ENCODE data around the gene HERPUD1. TPM values are rescaled to one million over a fixed set of nuclear protein-coding genes. Genes with fewer than 3 reads are reported as not detected.
"Not testable (repeated sequence)": the region's sequence is repeated elsewhere in the genome, so short reads cannot be mapped to it uniquely, and the experiment has no call there.

Gene HERPUD1
- total RNA-seq, 1 donor from 2014 or later, result 97.7 TPM

- H3K4me3 ChIP-seq, result no peak overlapping the region
- H3K27me3 ChIP-seq, result no peaks in the 10 kb centered on the region
- peaks cover 53% of the 10 kb centered on the region for H3K4me1 ChIP-seq
- peak overlapping the region; percentile 88 for H3K27ac ChIP-seq
- no peaks in the 10 kb centered on the region for H3K9me3 ChIP-seq
- intact Hi-C loops (cut with DNase I), result loop anchor here (5.0 kb wide), 1 partner anchor 54 kb away; the partner anchor contains the start of gene HERPUD1
- no peak for TF ChIP-seq CTCF (IDR thresholded peaks at IDR 0.05)
- TF ChIP-seq POLR2AphosphoS5 (IDR thresholded peaks at IDR 0.05; ENCODE audit: insufficient read depth in 1 of 2, low read depth in 1 of 2), result no peak
- TF ChIP-seq POLR2A (IDR thresholded peaks at IDR 0.05), result no peak
- no peaks in the 10 kb centered on the region for H3K36me3 ChIP-seq
- DNase-seq (ENCODE audit: extremely low spot score in 2 of 2), result no peak
These were observed 54.0 kb downstream of the HERPUD1 start for GRCh38 chr16:56985962-56986360.

GRCh38 chr16:56986361-56986760, 54.4 kb downstream of the HERPUD1 start:
- intact Hi-C loops (cut with DNase I), result loop anchor here (5.0 kb wide), 1 partner anchor 54 kb away; the partner anchor contains the start of gene HERPUD1
- Histone ChIP-seq H3K36me3 (no peaks in the 10 kb centered on the region), H3K27ac (peak overlapping the region; percentile 88), H3K9me3 (no peaks in the 10 kb centered on the region), H3K4me1 (peaks cover 57% of the 10 kb centered on the region), H3K27me3 (no peaks in the 10 kb centered on the region), H3K4me3 (no peak overlapping the region)
- DNase-seq (ENCODE audit: extremely low spot score in 2 of 2), result no peak
- no peak for TF ChIP-seq POLR2A (IDR thresholded peaks at IDR 0.05)
- TF ChIP-seq POLR2AphosphoS5 (IDR thresholded peaks at IDR 0.05; ENCODE audit: insufficient read depth in 1 of 2, low read depth in 1 of 2), result no peak
- no peak for TF ChIP-seq CTCF (IDR thresholded peaks at IDR 0.05)

GRCh38 chr16:56986908-56987307, 55.0 kb downstream of the HERPUD1 start:
- not testable (repeated sequence) for H3K4me3 ChIP-seq

GRCh38 chr16:56987692-56988091, 55.8 kb downstream of the HERPUD1 start:
- Histone ChIP-seq H3K4me1 (peaks cover 67% of the 10 kb centered on the region), H3K27me3 (no peaks in the 10 kb centered on the region), H3K27ac (peak overlapping the region; percentile 93), H3K4me3 (no peak overlapping the region), H3K36me3 (no peaks in the 10 kb centered on the region), H3K9me3 (no peaks in the 10 kb centered on the region)
- TF ChIP-seq POLR2AphosphoS5 (IDR thresholded peaks at IDR 0.05; ENCODE audit: insufficient read depth in 1 of 2, low read depth in 1 of 2), result no peak
- TF ChIP-seq CTCF (IDR thresholded peaks at IDR 0.05), result no peak
- no peak for TF ChIP-seq POLR2A (IDR thresholded peaks at IDR 0.05)
- DNase-seq (ENCODE audit: extremely low spot score in 2 of 2), result no peak
- intact Hi-C loops (cut with DNase I), result loop anchor here (5.0 kb wide), 1 partner anchor 55 kb away; the partner anchor contains the start of gene HERPUD1

More at GRCh38 chr16:56986908-56987307, 55.0 kb downstream of the HERPUD1 start:
- H3K27me3 ChIP-seq; H3K9me3 ChIP-seq; DNase-seq (ENCODE audit: extremely low spot score in 2 of 2); H3K36me3 ChIP-seq: not testable (repeated sequence)
- Histone ChIP-seq H3K27ac (peak overlapping the region; percentile 93), H3K4me1 (peaks cover 62% of the 10 kb centered on the region)
- intact Hi-C loops (cut with DNase I), result loop anchor here (5.0 kb wide), 1 partner anchor 55 kb away; the partner anchor contains the start of gene HERPUD1

- H3K27me3 ChIP-seq, result no peaks in the 10 kb centered on the region
- no peak for DNase-seq (ENCODE audit: extremely low spot score in 2 of 2)
- intact Hi-C loops (cut with DNase I), result loop anchor here (5.0 kb wide), 1 partner anchor 56 kb away; the partner anchor contains the start of gene HERPUD1
- peaks cover 70% of the 10 kb centered on the region for H3K4me1 ChIP-seq
- H3K36me3 ChIP-seq, result no peaks in the 10 kb centered on the region
- peak overlapping the region; percentile 51 to 80 for H3K4me3 ChIP-seq
- no peaks in the 10 kb centered on the region for H3K9me3 ChIP-seq
- TF ChIP-seq POLR2AphosphoS5 (IDR thresholded peaks at IDR 0.05; ENCODE audit: insufficient read depth in 1 of 2, low read depth in 1 of 2) (no peak), CTCF (IDR thresholded peaks at IDR 0.05) (no peak), POLR2A (IDR thresholded peaks at IDR 0.05) (no peak)
- H3K27ac ChIP-seq, result peak overlapping the region; percentile 93
These were observed 56.4 kb downstream of the HERPUD1 start for GRCh38 chr16:56988161-56988947.

Measured in vagina (tissue), 2 donors.